ENCODE data around the gene ALG14. TPM values are rescaled to one million over a fixed set of nuclear protein-coding genes. Genes with fewer than 3 reads are reported as not detected.

The ALG14 gene
- polyA plus RNA-seq, 1 of the 3 experiments (the other 2 are of a cell fraction) = 2.5 TPM

DNA sequence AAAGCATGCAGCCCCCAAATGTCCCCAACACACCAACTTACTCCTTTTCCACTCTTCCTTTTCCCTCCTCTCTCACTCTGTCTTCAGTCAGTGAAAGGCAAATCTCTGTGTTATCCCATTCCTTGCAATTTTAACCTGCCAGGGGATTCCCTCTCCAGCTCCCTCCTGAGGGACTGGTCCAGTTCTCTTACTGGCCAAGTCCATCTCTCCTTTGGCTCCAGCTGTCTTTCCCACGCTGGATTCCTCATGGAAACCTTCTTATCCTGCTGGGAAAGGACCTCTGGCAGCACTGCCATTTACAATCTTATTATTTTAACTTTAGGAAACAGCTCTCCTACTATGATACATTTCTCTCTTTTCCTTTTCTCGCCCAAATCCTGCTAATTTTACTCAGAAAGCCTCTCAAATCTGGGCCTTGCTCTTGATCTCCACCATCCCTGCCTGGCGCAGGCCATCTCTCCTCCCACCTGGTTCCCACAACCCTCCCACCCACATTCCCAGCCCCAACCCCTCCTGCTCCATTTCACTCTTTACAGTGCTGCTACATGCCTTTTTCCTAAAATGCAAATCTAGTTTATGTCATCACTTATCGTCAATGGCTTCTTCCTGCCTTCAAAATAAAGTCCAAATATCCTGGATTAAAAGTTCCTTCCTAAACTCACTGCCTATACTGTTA, 73.2 kb downstream of the ALG14 start:
- Histone ChIP-seq H3K36me3 (replicated peaks in 1 of 2; ENCODE audit: control insufficient read depth in 1 of 2, insufficient read depth in 2 of 2, low read length in 1 of 2) (no peaks in the 10 kb centered on the region), H3F3A (replicated peaks; ENCODE audit: insufficient read depth) (peaks cover 9% of the 10 kb centered on the region), H3K9me2 (no peaks in the 10 kb centered on the region), H3K4me1 (ENCODE audit: control insufficient read depth in 1 of 2, insufficient read depth in 2 of 2, low read depth in 1 of 2, low read length in 1 of 2) (peaks cover 17 to 20% of the 10 kb centered on the region in 2 experiments), H3K27ac (ENCODE audit: low read depth in 2 of 2, low read length in 1 of 2) (no peak overlapping the region), H3K9ac (no peak overlapping the region), H3K79me2 (ENCODE audit: insufficient read depth) (no peaks in the 10 kb centered on the region), H3K4me2 (no peak overlapping the region), H3K9me3 (no peaks in the 10 kb centered on the region), H3K27me3 (ENCODE audit: insufficient read depth) (no peaks in the 10 kb centered on the region), H2AFZ (ENCODE audit: low read depth) (no peak overlapping the region), H3K4me3 (ENCODE audit: low read depth in 2 of 2, low read length in 1 of 2) (no peak overlapping the region), H4K20me1 (ENCODE audit: insufficient read depth) (no peaks in the 10 kb centered on the region)
- TF ChIP-seq TEAD4 (IDR thresholded peaks at IDR 0.05; ENCODE audit: borderline replicate concordance, insufficient read depth) = no peak
- TF ChIP-seq EP300 (IDR thresholded peaks at IDR 0.05; ENCODE audit: borderline replicate concordance in 1 of 2, low read depth in 1 of 2, low read length in 1 of 2) = no peak
- TF ChIP-seq YY1 (IDR thresholded peaks at IDR 0.05; ENCODE audit: low read depth) = no peak
- no peak for TF ChIP-seq FOXJ3 (CRISPR knock-in tag; IDR thresholded peaks at IDR 0.05)
- TF ChIP-seq SMC3 (IDR thresholded peaks at IDR 0.05; ENCODE audit: low read depth, low read length) = no peak
- no peak for TF ChIP-seq GABPA (IDR thresholded peaks at IDR 0.05; ENCODE audit: low read depth)
- TF ChIP-seq CTCF (IDR thresholded peaks at IDR 0.05) = no peak
- TF ChIP-seq, protein P1, sequence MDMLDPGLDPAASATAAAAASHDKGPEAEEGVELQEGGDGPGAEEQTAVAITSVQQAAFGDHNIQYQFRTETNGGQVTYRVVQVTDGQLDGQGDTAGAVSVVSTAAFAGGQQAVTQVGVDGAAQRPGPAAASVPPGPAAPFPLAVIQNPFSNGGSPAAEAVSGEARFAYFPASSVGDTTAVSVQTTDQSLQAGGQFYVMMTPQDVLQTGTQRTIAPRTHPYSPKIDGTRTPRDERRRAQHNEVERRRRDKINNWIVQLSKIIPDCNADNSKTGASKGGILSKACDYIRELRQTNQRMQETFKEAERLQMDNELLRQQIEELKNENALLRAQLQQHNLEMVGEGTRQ (IDR thresholded peaks at IDR 0.05; ENCODE audit: borderline replicate concordance, low read depth, low read length) = no peak
- TF ChIP-seq TAF1 (IDR thresholded peaks at IDR 0.05; ENCODE audit: borderline replicate concordance, low read depth, low read length) = no peak
- no peak for TF ChIP-seq RCOR1 (IDR thresholded peaks at IDR 0.05; ENCODE audit: low read length)
- TF ChIP-seq RXRA (IDR thresholded peaks at IDR 0.05; ENCODE audit: borderline replicate concordance, low read depth) = no peak
- TF ChIP-seq REST (IDR thresholded peaks at IDR 0.05; ENCODE audit: low read depth, low read length) = no peak
- TF ChIP-seq, protein P2, sequence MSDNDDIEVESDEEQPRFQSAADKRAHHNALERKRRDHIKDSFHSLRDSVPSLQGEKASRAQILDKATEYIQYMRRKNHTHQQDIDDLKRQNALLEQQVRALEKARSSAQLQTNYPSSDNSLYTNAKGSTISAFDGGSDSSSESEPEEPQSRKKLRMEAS (IDR thresholded peaks at IDR 0.05; ENCODE audit: low read depth) = no peak
- TF ChIP-seq ELF1 (IDR thresholded peaks at IDR 0.05) = no peak
- no peak for TF ChIP-seq NRF1 (IDR thresholded peaks at IDR 0.05; ENCODE audit: low read depth, low read length)
- no peak for TF ChIP-seq RAD21 (IDR thresholded peaks at IDR 0.05; ENCODE audit: low read length)
- TF ChIP-seq TCF12 (IDR thresholded peaks at IDR 0.05) = no peak
- no peak for TF ChIP-seq JUND (IDR thresholded peaks at IDR 0.05)
- ChIA-PET CTCF (interaction anchor here (1.1 to 2.2 kb wide), 4 partner anchors 8 to 145 kb away, joined by 4 to 6 read pairs (median 6); no protein-coding TSS in a partner anchor), POLR2A (no interaction called here)
- WGBS (ENCODE audit: low lambda C conversion rate) = 94% methylated on average over 4 of the region's 4 CpGs
- no peak for DNase-seq

All from SK-N-SH (cell line).